Measurements from ENCODE around the gene ARHGEF25.

DNA sequence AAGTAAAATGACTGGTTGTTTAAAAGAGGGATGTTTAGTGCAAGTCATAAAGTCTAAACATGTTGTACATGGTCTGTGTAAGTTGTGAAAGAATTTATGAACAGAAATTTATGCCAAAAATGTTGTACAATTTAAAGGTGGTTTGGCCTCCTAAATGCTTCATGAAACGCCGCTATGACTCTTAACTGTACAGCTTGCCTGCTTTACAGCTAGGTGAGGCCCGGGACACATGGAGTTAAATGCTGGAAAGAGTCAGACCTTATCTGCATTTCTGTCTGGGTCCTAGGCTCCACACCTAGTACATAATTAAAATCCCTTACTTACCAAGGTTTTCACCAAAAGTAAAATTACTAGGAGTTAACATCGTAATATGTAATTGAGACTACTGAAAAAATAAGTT, 50.1 kb downstream of the ARHGEF25 start:
- TF ChIP-seq CTCF (IDR thresholded peaks at IDR 0.05) (no peak), ZFX (IDR thresholded peaks at IDR 0.05; ENCODE audit: borderline replicate concordance) (no peak)
